HG03139 (cell line): ENCODE results near the gene VTI1A.
"Not testable (repeated sequence)": the region's sequence is repeated elsewhere in the genome, so short reads cannot be mapped to it uniquely, and the experiment has no call there.

Experiments
- ATAC-seq: cut with Tn5 transposase; IDR thresholded peaks from one replicate; pipeline ENCODE4 v1.9.1; 2021; ENCODE audit not compliant: unreplicated experiment

Gene VTI1A

GRCh38 chr10:112585126-112585525 lies 138.1 kb downstream of the VTI1A start:
- no peak for ATAC-seq

GRCh38 chr10:112585960-112586359 lies 138.9 kb downstream of the VTI1A start:
- no peak for ATAC-seq

- no peak for ATAC-seq
Measured at GRCh38 chr10:112587729-112588128, 140.7 kb downstream of the VTI1A start.

- no peak for ATAC-seq
Measured at GRCh38 chr10:112588225-112588990, 141.4 kb downstream of the VTI1A start.

DNA sequence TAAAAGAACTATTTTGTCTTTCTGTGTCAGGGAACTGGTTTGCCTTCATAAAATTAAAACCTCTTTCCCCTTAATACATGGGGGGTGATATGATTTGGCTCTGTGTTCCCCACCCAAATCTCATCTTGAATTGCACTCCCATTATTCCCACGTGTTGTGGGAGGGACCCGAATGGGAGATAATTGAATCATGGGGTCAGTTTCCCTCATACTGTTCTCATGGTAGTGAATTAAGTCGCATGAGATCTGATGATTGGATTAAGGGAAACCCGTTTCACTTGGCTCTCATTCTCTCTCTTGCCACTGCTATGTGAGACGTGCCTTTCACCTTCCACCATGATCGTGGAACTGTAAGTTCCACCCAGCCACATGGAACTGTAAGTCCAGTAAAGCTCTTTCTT lies 142.1 kb downstream of the VTI1A start:
- ATAC-seq, result no peak

- ATAC-seq, result not testable (repeated sequence)
Measured at GRCh38 chr10:112590786-112591185, 143.8 kb downstream of the VTI1A start.

- ATAC-seq, result no peak
Measured at GRCh38 chr10:112593023-112593422, 146.0 kb downstream of the VTI1A start.

DNA sequence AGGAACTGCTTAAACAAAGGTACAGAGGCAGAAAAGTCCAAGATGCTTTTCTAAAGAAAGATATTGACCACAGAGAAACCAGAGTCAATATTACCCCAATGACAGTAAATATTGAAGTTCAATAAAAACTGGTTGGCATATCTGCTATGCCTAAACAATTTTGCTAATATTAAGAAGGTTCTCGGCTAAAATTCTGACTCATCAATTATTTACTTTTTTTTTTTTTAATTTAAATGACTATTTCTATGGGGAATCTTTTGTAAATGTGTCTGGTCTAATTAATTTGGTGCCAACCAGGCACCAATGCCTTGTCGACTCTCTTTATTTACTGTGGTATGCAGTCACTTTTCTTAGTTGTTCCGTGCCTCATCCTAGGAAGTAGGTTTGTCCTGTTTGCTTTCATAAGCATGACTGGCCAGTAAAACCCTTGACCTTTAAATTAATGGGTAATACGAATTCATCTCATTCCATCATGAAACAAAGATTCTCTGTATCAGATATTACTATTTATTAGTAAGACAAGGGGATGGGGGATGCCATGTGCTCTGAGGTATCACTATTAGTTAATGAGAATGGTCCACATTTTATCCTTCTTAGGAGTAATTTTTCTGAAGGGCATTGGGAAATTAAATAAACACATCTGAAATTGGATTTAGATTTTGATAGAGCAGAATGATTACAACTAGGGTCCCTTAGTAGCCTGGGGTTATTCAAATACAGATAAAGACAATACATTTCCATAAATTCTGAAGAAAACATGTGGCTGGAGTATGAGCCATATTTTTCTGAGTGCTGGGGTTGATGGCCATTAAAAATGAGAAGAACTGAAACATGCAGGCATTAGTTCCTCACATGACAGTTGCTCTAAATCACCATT lies 154.4 kb downstream of the VTI1A start:
- ATAC-seq, result no peak

GRCh38 chr10:112603062-112603461 lies 156.0 kb downstream of the VTI1A start:
- ATAC-seq, result no peak

DNA sequence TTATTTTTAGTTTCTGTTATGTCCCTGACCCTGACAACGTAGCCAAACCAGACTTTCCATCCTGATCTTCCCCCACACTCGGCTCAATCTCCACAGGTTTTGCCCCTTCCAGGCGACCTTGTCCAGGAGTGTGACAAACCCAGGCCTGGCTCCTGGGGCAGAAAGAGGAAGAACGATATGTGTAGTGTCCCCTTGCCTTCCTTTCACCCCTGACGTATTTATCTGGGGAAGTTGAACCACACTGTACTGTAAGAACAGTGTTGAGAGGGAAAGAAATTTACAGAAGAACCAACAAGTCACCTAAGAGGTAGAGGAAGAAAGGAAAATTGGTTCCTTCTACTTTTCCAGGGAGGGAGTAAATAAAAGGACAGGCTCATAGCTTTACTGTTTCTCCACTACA lies 158.0 kb downstream of the VTI1A start:
- ATAC-seq, result no peak

DNA sequence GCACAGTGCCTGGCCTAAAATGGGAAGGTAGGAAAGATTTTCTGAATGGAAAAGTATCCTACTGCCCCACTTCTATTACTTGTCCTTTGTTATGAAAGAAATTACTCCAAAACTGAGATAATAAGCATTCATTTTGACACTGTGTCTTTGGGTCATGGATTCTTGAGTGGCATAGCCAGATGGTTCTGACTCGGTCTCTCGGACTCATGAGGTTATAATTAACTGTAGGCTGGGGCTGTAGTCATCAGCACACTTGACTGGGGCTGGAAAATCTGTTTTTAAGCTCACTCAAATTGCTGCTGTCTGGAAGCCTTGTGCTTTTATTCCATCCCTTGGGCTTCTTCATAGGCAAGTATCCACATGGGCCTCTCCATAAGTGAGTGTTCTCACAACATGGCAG lies 160.5 kb downstream of the VTI1A start:
- ATAC-seq, result no peak

DNA sequence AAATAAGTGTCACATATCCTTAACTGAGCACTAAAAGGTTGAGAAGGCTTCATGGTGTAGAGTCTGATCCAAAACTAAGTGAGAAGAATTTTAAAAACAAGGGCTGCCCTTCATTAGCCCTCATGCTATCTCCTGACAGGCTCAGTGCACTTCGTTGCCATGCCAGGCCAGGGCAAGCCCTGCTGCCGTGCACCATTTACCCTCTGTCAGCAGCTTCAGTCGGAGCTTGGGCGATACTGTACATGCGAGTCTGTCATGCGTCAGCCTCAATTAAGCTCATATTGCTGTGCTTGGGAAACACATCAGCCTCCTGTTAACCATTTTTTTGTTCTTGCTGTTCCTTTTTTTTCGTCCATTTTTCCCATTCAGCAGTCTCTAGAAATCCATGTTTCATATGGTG lies 166.6 kb downstream of the VTI1A start:
- no peak for ATAC-seq

DNA sequence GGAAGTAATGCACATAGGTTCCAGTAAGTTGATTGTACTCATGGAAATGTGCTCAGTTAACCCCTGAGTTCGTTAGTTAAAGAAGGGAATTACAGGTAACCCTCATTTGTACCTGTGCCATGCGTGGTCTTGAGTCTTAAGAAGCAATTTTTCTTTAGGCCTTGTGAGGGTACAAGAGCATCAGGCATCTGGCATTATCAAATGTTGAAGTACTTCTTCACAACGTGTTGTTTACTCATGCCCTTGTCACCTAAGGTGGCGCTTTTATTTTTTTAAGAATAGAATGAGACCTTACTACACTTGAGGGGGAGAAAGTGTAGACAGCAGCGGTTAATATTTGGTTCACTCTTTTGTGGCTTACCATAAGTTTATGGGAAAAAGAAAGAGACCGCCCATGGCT lies 167.1 kb downstream of the VTI1A start:
- no peak for ATAC-seq

DNA sequence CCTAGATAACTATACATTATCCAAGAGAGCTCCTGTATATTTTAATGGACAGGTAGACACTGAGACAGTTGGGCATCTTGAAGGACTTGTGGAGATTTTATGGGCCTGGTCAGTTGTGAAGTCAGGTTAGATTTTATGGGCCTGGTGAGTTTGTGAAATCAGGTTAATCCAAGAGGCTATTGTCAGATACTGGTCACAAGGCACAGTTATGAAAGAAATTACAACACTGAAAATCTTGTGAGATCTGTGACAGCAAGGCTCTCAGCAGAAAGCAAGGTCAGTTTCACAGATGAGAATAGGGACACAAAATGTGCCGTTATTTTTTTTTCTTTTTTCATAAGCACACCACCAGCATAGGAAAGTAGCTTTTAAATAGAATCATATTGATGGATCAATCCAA lies 167.6 kb downstream of the VTI1A start:
- no peak for ATAC-seq

DNA sequence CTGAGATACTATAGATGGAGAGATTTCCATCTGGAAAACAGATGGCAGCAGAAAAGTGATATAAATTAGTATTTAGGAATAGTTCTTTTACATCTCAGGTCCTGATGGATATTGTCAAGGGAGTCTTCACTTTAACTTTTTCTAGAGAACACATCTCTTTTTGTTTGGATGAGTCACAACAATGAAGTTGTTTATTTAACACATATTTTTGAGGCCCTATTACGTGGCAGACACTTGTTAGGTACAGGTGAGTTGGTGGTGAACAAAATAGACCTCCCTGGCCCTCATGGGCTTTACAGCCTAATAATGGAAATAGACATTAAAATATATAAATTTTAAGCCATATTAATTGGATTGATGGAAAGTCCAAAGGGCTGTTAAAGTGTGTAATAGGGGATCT lies 168.3 kb downstream of the VTI1A start:
- no peak for ATAC-seq

- ATAC-seq, result no peak
Measured at GRCh38 chr10:112616647-112617046, 169.6 kb downstream of the VTI1A start.

- ATAC-seq, result no peak
Measured at GRCh38 chr10:112618814-112619213, 171.8 kb downstream of the VTI1A start.

GRCh38 chr10:112619556-112619955 lies 172.5 kb downstream of the VTI1A start:
- no peak for ATAC-seq

- ATAC-seq, result no peak
Measured at GRCh38 chr10:112622786-112623185, 175.8 kb downstream of the VTI1A start.

GRCh38 chr10:112624546-112625048 lies 177.6 kb downstream of the VTI1A start:
- no peak for ATAC-seq

GRCh38 chr10:112628951-112629609 lies 182.1 kb downstream of the VTI1A start:
- no peak for ATAC-seq
